ENCODE measurements around the gene TMEM92.
"Not testable (repeated sequence)": the region's sequence is repeated elsewhere in the genome, so short reads cannot be mapped to it uniquely, and the experiment has no call there.

Gene TMEM92

GRCh38 chr17:50280801-50281441 is 6.7 kb downstream of the TMEM92 start:
- peaks cover 13% of the 10 kb centered on the region for H3K4me1 ChIP-seq (ENCODE audit: control insufficient read depth, insufficient read depth, low read length)
- H3K36me3 ChIP-seq (ENCODE audit: control insufficient read depth, insufficient read depth, low read length) = no peaks in the 10 kb centered on the region
- H3K9me3 ChIP-seq (ENCODE audit: control insufficient read depth, insufficient read depth, low read length) = no peaks in the 10 kb centered on the region
- H3K4me3 ChIP-seq (ENCODE audit: low read depth, low read length) = no peak overlapping the region
- no peak overlapping the region for H3K9ac ChIP-seq (ENCODE audit: low read depth, low read length)
- no peaks in the 10 kb centered on the region for H3K27me3 ChIP-seq (ENCODE audit: control insufficient read depth, insufficient read depth, low read length)

GRCh38 chr17:50281739-50282401 is 7.6 kb downstream of the TMEM92 start:
- peaks cover 2% of the 10 kb centered on the region for H3K27me3 ChIP-seq (ENCODE audit: control insufficient read depth, insufficient read depth, low read length)
- no peaks in the 10 kb centered on the region for H3K9me3 ChIP-seq (ENCODE audit: control insufficient read depth, insufficient read depth, low read length)
- peaks cover 9% of the 10 kb centered on the region for H3K4me1 ChIP-seq (ENCODE audit: control insufficient read depth, insufficient read depth, low read length)
- no peak overlapping the region for H3K9ac ChIP-seq (ENCODE audit: low read depth, low read length)
- H3K36me3 ChIP-seq (ENCODE audit: control insufficient read depth, insufficient read depth, low read length) = no peaks in the 10 kb centered on the region
- H3K4me3 ChIP-seq (ENCODE audit: low read depth, low read length) = no peak overlapping the region

DNA sequence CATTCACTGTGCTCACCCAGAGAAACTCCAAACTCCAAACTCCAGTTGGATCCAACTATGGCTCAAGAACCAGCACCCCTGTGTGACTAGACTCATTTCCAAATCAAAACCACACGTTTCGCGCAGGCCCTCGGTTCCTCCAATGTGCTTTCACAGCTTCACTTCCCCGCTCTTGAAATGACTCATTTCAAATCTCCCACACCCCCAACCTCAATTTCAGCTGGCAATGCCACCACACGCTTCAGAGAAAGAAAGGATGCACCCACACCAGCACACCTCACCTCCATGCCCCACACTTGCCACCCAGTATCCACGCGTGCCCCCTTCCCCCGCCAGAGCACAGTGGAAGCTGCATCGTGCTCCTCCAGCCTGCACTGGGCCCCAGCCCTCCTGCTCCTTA is 9.0 kb downstream of the TMEM92 start:
- H3K4me1 ChIP-seq (ENCODE audit: control insufficient read depth, insufficient read depth, low read length) = peaks cover 3% of the 10 kb centered on the region
- no peaks in the 10 kb centered on the region for H3K9me3 ChIP-seq (ENCODE audit: control insufficient read depth, insufficient read depth, low read length)
- H3K9ac ChIP-seq (ENCODE audit: low read depth, low read length) = no peak overlapping the region
- H3K36me3 ChIP-seq (ENCODE audit: control insufficient read depth, insufficient read depth, low read length) = no peaks in the 10 kb centered on the region
- peaks cover 2% of the 10 kb centered on the region for H3K27me3 ChIP-seq (ENCODE audit: control insufficient read depth, insufficient read depth, low read length)
- H3K4me3 ChIP-seq (ENCODE audit: low read depth, low read length) = no peak overlapping the region

DNA sequence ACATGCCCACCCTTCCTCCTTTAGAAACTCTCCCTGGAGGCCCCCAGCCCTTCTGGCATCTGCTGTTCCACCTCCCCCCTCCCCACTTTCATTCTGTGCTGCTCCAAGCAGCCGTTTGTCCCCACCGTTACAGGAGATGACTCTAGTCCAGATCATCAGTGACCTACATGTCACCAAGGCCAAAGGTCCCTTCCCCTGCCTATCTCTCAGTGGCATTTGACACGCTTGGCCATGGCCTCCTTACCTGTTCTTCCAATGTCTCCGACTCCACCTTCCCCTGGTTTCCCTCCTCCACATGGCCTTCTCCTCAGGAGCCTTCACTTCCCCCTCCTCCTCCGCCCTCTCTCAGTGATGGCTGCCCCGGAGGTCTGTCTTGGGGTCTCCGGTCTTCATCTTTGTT is 9.4 kb downstream of the TMEM92 start:
- Histone ChIP-seq H3K27me3 (ENCODE audit: control insufficient read depth, insufficient read depth, low read length) (peaks cover 2% of the 10 kb centered on the region), H3K36me3 (ENCODE audit: control insufficient read depth, insufficient read depth, low read length) (no peaks in the 10 kb centered on the region), H3K9ac (ENCODE audit: low read depth, low read length) (no peak overlapping the region), H3K9me3 (ENCODE audit: control insufficient read depth, insufficient read depth, low read length) (no peaks in the 10 kb centered on the region), H3K4me1 (ENCODE audit: control insufficient read depth, insufficient read depth, low read length) (peaks cover 3% of the 10 kb centered on the region), H3K4me3 (ENCODE audit: low read depth, low read length) (no peak overlapping the region)

DNA sequence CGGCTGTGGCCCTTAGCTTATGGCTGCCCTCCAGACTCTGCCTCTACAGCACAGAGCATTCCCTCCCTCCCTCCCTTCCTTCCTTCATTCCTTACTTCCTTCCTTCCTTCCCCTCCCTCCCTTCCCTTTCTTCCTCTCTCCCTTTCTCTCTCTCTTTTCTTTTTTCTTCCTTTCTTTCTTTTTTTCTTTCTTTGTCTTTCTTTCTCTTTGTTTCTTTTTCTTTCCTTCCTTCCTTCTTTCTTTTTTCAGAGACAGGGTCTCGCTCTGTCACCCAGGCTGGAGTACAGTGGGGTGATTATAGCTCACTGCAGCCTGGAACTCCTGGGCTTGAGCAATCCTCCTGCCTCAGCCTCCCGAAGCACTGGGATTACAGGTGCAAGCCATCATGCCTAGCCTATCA is 11.7 kb downstream of the TMEM92 start:
- no peak overlapping the region for H3K4me3 ChIP-seq (ENCODE audit: low read depth, low read length)
- H3K27me3 ChIP-seq (ENCODE audit: control insufficient read depth, insufficient read depth, low read length) = peaks cover 2% of the 10 kb centered on the region
- H3K36me3 ChIP-seq (ENCODE audit: control insufficient read depth, insufficient read depth, low read length) = no peaks in the 10 kb centered on the region
- H3K4me1 ChIP-seq (ENCODE audit: control insufficient read depth, insufficient read depth, low read length) = peaks cover 4% of the 10 kb centered on the region
- no peaks in the 10 kb centered on the region for H3K9me3 ChIP-seq (ENCODE audit: control insufficient read depth, insufficient read depth, low read length)
- no peak overlapping the region for H3K9ac ChIP-seq (ENCODE audit: low read depth, low read length)

DNA sequence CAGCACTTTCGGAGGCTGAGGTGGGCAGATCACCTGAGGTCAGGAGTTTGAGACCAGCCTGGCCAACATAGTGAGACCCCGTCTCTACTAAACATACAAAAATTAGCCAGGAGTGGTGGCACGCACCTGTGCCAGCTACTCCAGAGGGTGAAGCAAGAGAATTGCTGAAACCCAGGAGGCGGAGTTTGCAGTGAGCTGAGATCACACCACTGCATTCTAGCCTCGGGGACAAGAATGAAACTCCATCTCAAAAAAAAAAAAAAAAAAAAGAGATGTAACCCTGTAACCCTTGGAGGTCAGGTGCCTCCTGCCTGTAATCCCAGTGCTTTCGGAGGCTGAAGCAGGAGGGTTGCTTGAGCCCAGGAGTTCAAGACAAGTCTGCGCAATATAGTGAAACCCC is 13.0 kb downstream of the TMEM92 start:
- H3K4me3 ChIP-seq (ENCODE audit: low read depth, low read length); H3K9me3 ChIP-seq (ENCODE audit: control insufficient read depth, insufficient read depth, low read length); H3K36me3 ChIP-seq (ENCODE audit: control insufficient read depth, insufficient read depth, low read length); H3K4me1 ChIP-seq (ENCODE audit: control insufficient read depth, insufficient read depth, low read length); H3K27me3 ChIP-seq (ENCODE audit: control insufficient read depth, insufficient read depth, low read length); H3K9ac ChIP-seq (ENCODE audit: low read depth, low read length): not testable (repeated sequence)

- no peak overlapping the region for H3K9ac ChIP-seq (ENCODE audit: low read depth, low read length)
- peaks cover 4% of the 10 kb centered on the region for H3K4me1 ChIP-seq (ENCODE audit: control insufficient read depth, insufficient read depth, low read length)
- no peak overlapping the region for H3K4me3 ChIP-seq (ENCODE audit: low read depth, low read length)
- H3K27me3 ChIP-seq (ENCODE audit: control insufficient read depth, insufficient read depth, low read length) = peaks cover 2% of the 10 kb centered on the region
- no peaks in the 10 kb centered on the region for H3K9me3 ChIP-seq (ENCODE audit: control insufficient read depth, insufficient read depth, low read length)
- no peaks in the 10 kb centered on the region for H3K36me3 ChIP-seq (ENCODE audit: control insufficient read depth, insufficient read depth, low read length)
These were observed 14.0 kb downstream of the TMEM92 start for GRCh38 chr17:50288306-50288705.

DNA sequence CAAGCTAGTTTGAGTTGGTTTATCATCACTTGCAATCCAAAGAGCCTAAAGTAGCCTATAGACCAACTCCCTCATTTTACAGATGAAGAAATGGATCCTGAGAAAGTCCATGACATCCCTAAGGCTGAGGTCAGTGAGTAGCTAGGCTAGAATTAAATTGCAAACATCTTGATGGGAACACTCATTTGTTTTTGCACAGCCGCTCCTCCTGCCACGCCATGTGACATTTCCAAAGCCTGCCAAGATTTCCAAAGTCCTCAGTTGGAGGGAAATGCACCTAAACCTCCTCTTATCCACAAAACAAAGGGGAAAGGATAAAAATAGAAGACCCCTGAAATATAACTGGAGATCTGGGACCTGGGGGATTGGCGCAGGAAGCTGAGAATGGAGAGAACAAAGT is 15.0 kb downstream of the TMEM92 start:
- Histone ChIP-seq H3K36me3 (ENCODE audit: control insufficient read depth, insufficient read depth, low read length) (no peaks in the 10 kb centered on the region), H3K4me1 (ENCODE audit: control insufficient read depth, insufficient read depth, low read length) (peaks cover 4% of the 10 kb centered on the region), H3K9ac (ENCODE audit: low read depth, low read length) (no peak overlapping the region), H3K27me3 (ENCODE audit: control insufficient read depth, insufficient read depth, low read length) (peaks cover 2% of the 10 kb centered on the region), H3K9me3 (ENCODE audit: control insufficient read depth, insufficient read depth, low read length) (no peaks in the 10 kb centered on the region), H3K4me3 (ENCODE audit: low read depth, low read length) (no peak overlapping the region)

DNA sequence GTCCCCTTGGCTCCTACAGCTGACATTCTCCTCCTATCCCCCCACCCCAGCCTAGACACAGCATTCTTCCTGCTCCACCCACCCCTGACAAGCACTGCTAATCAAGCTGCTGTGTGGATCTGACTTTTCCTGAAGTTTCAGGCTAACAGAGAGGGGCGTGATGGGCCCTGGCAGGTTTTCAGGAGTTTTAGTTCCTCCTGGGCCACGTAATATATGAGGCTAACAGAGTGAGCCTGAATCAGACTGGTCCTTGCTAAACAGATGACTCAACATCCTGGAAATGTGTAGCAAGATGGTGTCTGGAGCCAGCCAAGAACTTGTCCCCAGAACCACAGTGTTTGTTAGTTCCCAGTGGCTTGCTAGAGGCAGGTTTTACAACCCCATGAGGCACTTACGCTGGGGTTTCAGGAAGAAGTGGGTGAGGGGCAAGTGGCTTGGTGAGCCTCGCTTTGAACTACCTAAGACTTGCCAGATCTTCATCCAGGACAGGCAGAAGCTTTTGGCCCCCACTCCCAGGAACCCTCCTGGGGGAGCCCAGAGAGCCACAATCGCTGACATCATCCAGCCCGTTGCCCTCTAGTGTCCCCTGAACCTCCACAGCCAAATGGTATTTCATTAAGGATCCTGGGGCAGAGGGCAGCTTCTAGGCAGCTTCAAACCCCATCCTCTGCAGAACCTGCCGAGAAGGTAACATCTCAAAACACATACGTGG is 15.9 kb downstream of the TMEM92 start:
- Histone ChIP-seq H3K9ac (ENCODE audit: low read depth, low read length) (no peak overlapping the region), H3K9me3 (ENCODE audit: control insufficient read depth, insufficient read depth, low read length) (no peaks in the 10 kb centered on the region), H3K27me3 (ENCODE audit: control insufficient read depth, insufficient read depth, low read length) (peaks cover 2% of the 10 kb centered on the region), H3K4me3 (ENCODE audit: low read depth, low read length) (no peak overlapping the region), H3K36me3 (ENCODE audit: control insufficient read depth, insufficient read depth, low read length) (no peaks in the 10 kb centered on the region), H3K4me1 (ENCODE audit: control insufficient read depth, insufficient read depth, low read length) (peaks cover 4% of the 10 kb centered on the region)

DNA sequence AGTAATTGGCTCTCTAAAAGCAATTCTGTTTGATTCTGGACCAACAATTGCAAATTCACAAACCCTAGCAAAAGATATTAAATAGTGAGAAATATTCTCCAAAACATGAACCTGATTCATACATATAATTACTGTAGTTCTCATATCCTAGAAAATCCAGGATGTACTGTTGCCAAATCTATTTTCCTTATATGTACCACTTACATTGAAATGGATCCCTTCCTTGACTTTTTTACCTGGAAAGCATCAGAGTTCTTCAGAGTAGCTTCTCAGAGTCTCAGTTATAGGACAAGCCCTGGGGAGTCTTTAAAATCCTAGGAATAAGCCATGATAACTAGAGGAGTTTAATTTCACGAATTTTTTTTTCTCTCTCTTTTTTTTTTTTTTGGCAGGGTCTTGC is 16.7 kb downstream of the TMEM92 start:
- peaks cover 4% of the 10 kb centered on the region for H3K4me1 ChIP-seq (ENCODE audit: control insufficient read depth, insufficient read depth, low read length)
- no peaks in the 10 kb centered on the region for H3K9me3 ChIP-seq (ENCODE audit: control insufficient read depth, insufficient read depth, low read length)
- no peak overlapping the region for H3K9ac ChIP-seq (ENCODE audit: low read depth, low read length)
- no peak overlapping the region for H3K4me3 ChIP-seq (ENCODE audit: low read depth, low read length)
- H3K36me3 ChIP-seq (ENCODE audit: control insufficient read depth, insufficient read depth, low read length) = no peaks in the 10 kb centered on the region
- H3K27me3 ChIP-seq (ENCODE audit: control insufficient read depth, insufficient read depth, low read length) = peaks cover 2% of the 10 kb centered on the region

DNA sequence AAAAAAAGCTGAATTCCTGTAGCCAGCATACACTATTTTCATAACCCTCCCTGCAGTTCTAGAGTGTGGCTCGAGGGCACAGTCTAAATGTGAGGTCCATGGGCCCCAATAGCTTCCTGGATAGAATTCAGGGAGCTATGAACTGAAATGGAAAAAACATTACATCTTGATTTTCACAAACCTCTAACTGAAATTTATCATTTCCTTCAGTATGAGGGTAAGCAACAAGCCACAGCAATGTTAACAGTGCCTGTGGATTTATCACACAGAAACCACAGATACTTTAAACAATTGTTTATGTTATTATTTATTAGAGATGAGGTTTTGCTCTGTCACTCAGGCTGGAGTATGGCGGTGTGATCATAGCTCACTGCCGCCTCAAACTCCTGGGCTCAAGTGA is 18.2 kb downstream of the TMEM92 start:
- Histone ChIP-seq H3K9me3 (ENCODE audit: control insufficient read depth, insufficient read depth, low read length) (no peaks in the 10 kb centered on the region), H3K27me3 (ENCODE audit: control insufficient read depth, insufficient read depth, low read length) (no peaks in the 10 kb centered on the region), H3K4me3 (ENCODE audit: low read depth, low read length) (no peak overlapping the region), H3K4me1 (ENCODE audit: control insufficient read depth, insufficient read depth, low read length) (peaks cover 4% of the 10 kb centered on the region), H3K36me3 (ENCODE audit: control insufficient read depth, insufficient read depth, low read length) (no peaks in the 10 kb centered on the region), H3K9ac (ENCODE audit: low read depth, low read length) (no peak overlapping the region)

- Histone ChIP-seq H3K4me3 (ENCODE audit: low read depth, low read length) (no peak overlapping the region), H3K9me3 (ENCODE audit: control insufficient read depth, insufficient read depth, low read length) (no peaks in the 10 kb centered on the region), H3K9ac (ENCODE audit: low read depth, low read length) (no peak overlapping the region), H3K4me1 (ENCODE audit: control insufficient read depth, insufficient read depth, low read length) (peaks cover 6% of the 10 kb centered on the region), H3K27me3 (ENCODE audit: control insufficient read depth, insufficient read depth, low read length) (no peaks in the 10 kb centered on the region), H3K36me3 (ENCODE audit: control insufficient read depth, insufficient read depth, low read length) (no peaks in the 10 kb centered on the region)
These were observed 20.8 kb downstream of the TMEM92 start for GRCh38 chr17:50295021-50295420.

Measured in iPS-15b (cell line).